SK-N-SH (cell line): ENCODE measurements around the gene ZNF286A. TPM values are rescaled to one million over a fixed set of nuclear protein-coding genes. Genes with fewer than 3 reads are reported as not detected.

Experiments
- CTCF ChIA-PET: fragments of 300-600, 350-600 bp; formaldehyde crosslinking; extraction: SDS; loops from one replicate; lab custom pipeline; 2021; lab: Yijun Ruan, JAX
- POLR2A ChIA-PET: fragments of 350-600 bp; sonication (Branson Sonifier 250); formaldehyde crosslinking; extraction: SDS; loops from one replicate; lab custom pipeline; 2020; ENCODE audit warnings: antibody characterized with exemption, inconsistent platforms; lab: Yijun Ruan, JAX
- DNase-seq: peaks from one replicate; pipeline ENCODE4 v3.0.0; 2012
- H2AFZ ChIP-seq: fragments of 200-600 bp; sonication (generic); 2 replicates; pipeline ENCODE4 v1.8.1; 2016; ENCODE audit warnings: antibody characterized with exemption, mild to moderate bottlenecking, low read depth
- H3F3A ChIP-seq: fragments of 200-600 bp; sonication (generic); replicated peaks from 2 replicates; pipeline ENCODE3; 2016; ENCODE audit warnings: antibody characterized with exemption, mild to moderate bottlenecking; ENCODE audit not compliant: insufficient read depth
- H3K27ac ChIP-seq, 2 experiments: fragments of 200-500 bp in 1 of 2; fragments of 200-600 bp in 1 of 2; sonication (Bioruptor generic) in 1 of 2; sonication (generic), shearing (Covaris generic) in 1 of 2; 2 replicates each; pipeline versions ENCODE4 v1.5.1 to v1.6.1; 2014 to 2016; ENCODE audit warnings: low read depth in 2 of 2, inconsistent platforms in 1 of 2, low read length in 1 of 2, mild to moderate bottlenecking in 1 of 2, mixed read lengths in 1 of 2
- H3K27me3 ChIP-seq: fragments of 200-600 bp; sonication (generic), shearing (Covaris generic); 2 replicates; pipeline ENCODE4 v1.6.1; 2016; ENCODE audit warnings: mixed run types; ENCODE audit not compliant: insufficient read depth
- H3K36me3 ChIP-seq, 2 experiments: fragments of 200-500 bp in 1 of 2; fragments of 200-600 bp in 1 of 2; sonication (Bioruptor generic) in 1 of 2; sonication (generic) in 1 of 2; replicated peaks in 1 of 2; 2 replicates each; pipeline versions ENCODE3 to v1.5.1; 2014 to 2016; ENCODE audit warnings: low read length in 1 of 2, mild to moderate bottlenecking in 1 of 2; ENCODE audit not compliant: insufficient read depth in 2 of 2, control insufficient read depth in 1 of 2
- H3K4me1 ChIP-seq, 2 experiments: fragments of 200-500 bp in 1 of 2; fragments of 200-600 bp in 1 of 2; sonication (Bioruptor generic) in 1 of 2; sonication (generic), shearing (Covaris generic) in 1 of 2; 2 replicates each; pipeline versions ENCODE4 v1.5.1 to v1.6.1; 2014 to 2016; ENCODE audit warnings: low read depth in 1 of 2, low read length in 1 of 2, mixed run types in 1 of 2; ENCODE audit not compliant: insufficient read depth in 2 of 2, control insufficient read depth in 1 of 2
- H3K4me2 ChIP-seq: fragments of 200-600 bp; sonication (generic), shearing (Covaris generic); 2 replicates; pipeline ENCODE4 v1.6.1; 2017; ENCODE audit warnings: mixed run types
- H3K4me3 ChIP-seq, 2 experiments: fragments of 200-500 bp in 1 of 2; fragments of 200-600 bp in 1 of 2; sonication (Bioruptor generic) in 1 of 2; sonication (generic), shearing (Covaris generic) in 1 of 2; 2 replicates each; pipeline versions ENCODE4 v1.5.1 to v1.8.1; 2014 to 2016; ENCODE audit warnings: low read depth in 2 of 2, inconsistent platforms in 1 of 2, low read length in 1 of 2, mild to moderate bottlenecking in 1 of 2, mixed read lengths in 1 of 2, moderate library complexity in 1 of 2
- H3K79me2 ChIP-seq: fragments of 200-600 bp; sonication (generic); 2 replicates; pipeline ENCODE4 v1.8.1; 2017; ENCODE audit warnings: mild to moderate bottlenecking; ENCODE audit not compliant: insufficient read depth
- H3K9ac ChIP-seq: fragments of 200-600 bp; sonication (generic); 2 replicates; pipeline ENCODE4 v1.6.1; 2017; ENCODE audit warnings: mixed run types
- H3K9me2 ChIP-seq: fragments of 200-600 bp; sonication (generic); 2 replicates; pipeline ENCODE4 v1.6.1; 2017; ENCODE audit warnings: mixed run types
- H3K9me3 ChIP-seq: fragments of 200-600 bp; sonication (generic); 2 replicates; pipeline ENCODE4 v1.6.1; 2017; ENCODE audit warnings: mixed run types, mild to moderate bottlenecking, moderate library complexity
- H4K20me1 ChIP-seq: fragments of 200-600 bp; sonication (generic); 2 replicates; pipeline ENCODE4 v1.6.1; 2017; ENCODE audit warnings: mild to moderate bottlenecking, mixed run types; ENCODE audit not compliant: insufficient read depth
- EZH2phosphoT487 ChIP-seq: fragments of 200-600 bp; sonication (generic); IDR thresholded peaks from 2 replicates; pipeline ENCODE4 v1.6.1; 2017; ENCODE audit warnings: low read depth, mixed run types, mild to moderate bottlenecking, antibody characterized with exemption, moderate library complexity, borderline replicate concordance
- FOSL2 ChIP-seq: IDR thresholded peaks from 2 replicates; pipeline ENCODE4 v1.4.0; 2012; ENCODE audit warnings: low read depth, mild to moderate bottlenecking, moderate library complexity, borderline replicate concordance
- MEF2A ChIP-seq: IDR thresholded peaks from 2 replicates; pipeline ENCODE4 v1.4.0; 2012; ENCODE audit warnings: low read depth, borderline replicate concordance
- NFIC ChIP-seq: IDR thresholded peaks from 2 replicates; pipeline ENCODE4 v1.4.0; 2012; ENCODE audit warnings: borderline replicate concordance
- NRF1 ChIP-seq: IDR thresholded peaks from 2 replicates; pipeline ENCODE4 v1.6.1; 2012; ENCODE audit warnings: low read depth, mild to moderate bottlenecking, low read length
- PBX3 ChIP-seq: IDR thresholded peaks from 2 replicates; pipeline ENCODE4; 2012
- RCOR1 ChIP-seq: fragments of 150-350 bp; IDR thresholded peaks from 2 replicates; pipeline ENCODE4 v1.6.1; 2017; ENCODE audit warnings: antibody characterized with exemption, low read length
- REST ChIP-seq: IDR thresholded peaks from 2 replicates; pipeline ENCODE4 v1.6.1; 2012; ENCODE audit warnings: mild to moderate bottlenecking, low read depth, low read length, moderate library complexity
- RFX5 ChIP-seq: IDR thresholded peaks from 2 replicates; pipeline ENCODE4 v1.6.1; 2012; ENCODE audit warnings: mild to moderate bottlenecking, improper control_type of control experiment, low read length
- SIN3A ChIP-seq: IDR thresholded peaks from 2 replicates; pipeline ENCODE4 v1.6.1; 2012; ENCODE audit warnings: low read depth, mild to moderate bottlenecking, low read length, moderate library complexity, borderline replicate concordance
- TAF1 ChIP-seq: IDR thresholded peaks from 2 replicates; pipeline ENCODE4 v1.6.1; 2012; ENCODE audit warnings: low read depth, mild to moderate bottlenecking, low read length, moderate library complexity, borderline replicate concordance
- TEAD4 ChIP-seq: IDR thresholded peaks from 2 replicates; pipeline ENCODE4 v1.4.0; 2012; ENCODE audit warnings: mild to moderate bottlenecking, borderline replicate concordance; ENCODE audit not compliant: insufficient read depth
- USF1 ChIP-seq: IDR thresholded peaks from 2 replicates; pipeline ENCODE4 v1.4.0; 2012; ENCODE audit warnings: low read depth, borderline replicate concordance
- USF2 ChIP-seq: fragments of 150-350 bp; IDR thresholded peaks from 2 replicates; pipeline ENCODE4 v1.6.1; 2017; ENCODE audit warnings: antibody characterized with exemption, low read length, low read depth, borderline replicate concordance
- ZBTB33 ChIP-seq: IDR thresholded peaks from 2 replicates; pipeline ENCODE4 v1.4.0; 2012; ENCODE audit warnings: low read depth, borderline replicate concordance
- WGBS: methylation state at CpG from one replicate; pipeline ENCODE4 v1.1.6; 2017; ENCODE audit warnings: low lambda C conversion rate; 5-methylcytosine and 5-hydroxymethylcytosine counted together
- polyA plus RNA-seq, 3 experiments: library from polyadenylated mRNA; depleted of rRNA; stranded (reverse); fragments of >200 nt; gene quantifications; 2 replicates each; pipeline ENCODE4 v1.2.3, GENCODE V29; 2012

The ZNF286A gene
- polyA plus RNA-seq, 1 of the 3 experiments (the other 2 are of a cell fraction), result 16.5 TPM

GRCh38 chr17:15742921-15743320 lies 43.4 kb downstream of the ZNF286A start:
- no peaks in the 10 kb centered on the region for H3F3A ChIP-seq
- DNase-seq, result no peak
- WGBS, result 94% methylated on average over 5 of the region's 7 CpGs
- no peaks in the 10 kb centered on the region for H3K79me2 ChIP-seq
- H3K4me1 ChIP-seq, result peaks cover 0 to 15% of the 10 kb centered on the region in 2 experiments; a peak in 1 of 4 replicates
- no peaks in the 10 kb centered on the region for H3K9me3 ChIP-seq
- CTCF ChIA-PET, result no interaction called here
- no peaks in the 10 kb centered on the region; the same call in 1 of the 2 replicates for H3K27me3 ChIP-seq
- H3K36me3 ChIP-seq, result no peaks in the 10 kb centered on the region
- H3K4me3 ChIP-seq, result no peak overlapping the region
- no peak overlapping the region for H3K4me2 ChIP-seq
- POLR2A ChIA-PET, result no interaction called here
- no peaks in the 10 kb centered on the region for H3K9me2 ChIP-seq
- no peaks in the 10 kb centered on the region for H4K20me1 ChIP-seq
- H3K27ac ChIP-seq, result no peak overlapping the region
- TF ChIP-seq REST, result no peak
- no peak for TF ChIP-seq MEF2A
- no peak for TF ChIP-seq ZBTB33
- no peak for TF ChIP-seq RFX5
- TF ChIP-seq NRF1, result no peak
- TF ChIP-seq PBX3, result no peak
- TF ChIP-seq EZH2phosphoT487, result no peak
- no peak for TF ChIP-seq SIN3A
- no peak for TF ChIP-seq NFIC
- TF ChIP-seq USF2, result no peak
- no peak for TF ChIP-seq RCOR1
- TF ChIP-seq TEAD4, result no peak
- TF ChIP-seq TAF1, result no peak
- no peak for TF ChIP-seq FOSL2
- TF ChIP-seq USF1, result no peak
- no peak overlapping the region for H3K9ac ChIP-seq
- no peak overlapping the region for H2AFZ ChIP-seq
